Activated CD4-positive, alpha-beta T cell treated with anti-CD3 and anti-CD28 coated beads, Interleukin-2, amount 50 U/mL, for 16 hours (primary cell): ENCODE results near the gene EFCAB11.

Source experiments
- DNase-seq: peaks from one replicate; pipeline ENCODE4 v3.0.0-alpha.2; 2020

EFCAB11 gene

DNA sequence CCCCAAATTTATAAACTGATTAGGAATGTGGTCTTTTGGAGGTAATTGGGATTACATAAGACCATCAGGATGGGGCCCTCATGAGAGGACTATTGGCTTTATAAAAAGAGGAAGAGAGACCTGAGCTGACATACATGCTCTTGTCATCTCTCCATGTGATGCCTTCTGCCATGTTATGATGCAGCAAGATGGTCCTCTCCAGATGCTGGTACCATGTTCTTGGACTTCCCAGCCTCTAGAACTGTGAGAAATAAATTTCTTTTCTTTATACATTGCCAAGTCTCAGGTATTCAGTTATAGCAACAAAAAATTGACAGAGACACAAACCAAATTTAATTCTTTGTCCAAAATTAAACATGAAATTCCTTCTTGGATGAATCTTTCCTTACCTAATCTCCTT is 92.9 kb downstream of the EFCAB11 start:
- no peak for DNase-seq

DNA sequence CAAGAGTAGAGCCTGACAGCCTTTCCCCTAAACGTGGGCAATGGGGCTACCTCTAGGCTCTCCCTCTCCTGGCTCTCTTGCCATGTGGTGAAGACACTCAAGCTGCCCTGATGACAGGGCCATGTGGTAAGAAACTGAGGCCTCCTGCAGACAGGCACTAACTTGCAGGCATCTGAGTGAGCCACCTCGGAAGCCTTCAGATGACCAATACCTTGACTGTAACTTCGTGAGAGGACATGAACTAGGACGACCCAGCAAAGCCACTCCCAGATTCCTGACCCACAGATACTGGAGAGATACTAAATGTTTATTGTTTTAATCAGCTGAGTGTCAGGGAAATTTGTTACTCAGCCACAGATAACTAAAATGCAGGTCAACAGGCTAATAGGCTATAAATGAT is 96.4 kb downstream of the EFCAB11 start:
- no peak for DNase-seq

DNA sequence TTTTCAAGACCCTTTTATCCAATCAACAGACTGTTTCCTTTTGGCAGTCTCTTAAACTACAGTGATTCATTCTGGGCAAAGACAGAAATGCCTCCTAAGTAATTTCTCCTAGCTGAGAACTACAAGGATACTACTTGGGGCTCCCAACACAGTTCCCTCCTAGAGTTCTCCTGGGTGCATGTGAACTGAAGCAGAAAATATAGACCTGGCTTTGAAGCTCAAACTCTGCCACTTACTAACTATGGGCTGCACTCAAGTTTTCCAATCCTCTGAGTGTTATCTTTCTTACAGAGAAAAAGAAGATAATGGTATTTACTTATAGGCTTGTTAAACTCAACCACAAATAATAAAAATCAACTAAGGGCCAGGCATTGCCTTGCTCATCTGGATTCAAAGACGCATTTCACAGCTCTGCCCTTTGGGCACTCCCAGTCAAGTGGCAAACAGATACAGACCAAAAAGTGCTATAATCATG is 97.6 kb downstream of the EFCAB11 start:
- no peak for DNase-seq

DNA sequence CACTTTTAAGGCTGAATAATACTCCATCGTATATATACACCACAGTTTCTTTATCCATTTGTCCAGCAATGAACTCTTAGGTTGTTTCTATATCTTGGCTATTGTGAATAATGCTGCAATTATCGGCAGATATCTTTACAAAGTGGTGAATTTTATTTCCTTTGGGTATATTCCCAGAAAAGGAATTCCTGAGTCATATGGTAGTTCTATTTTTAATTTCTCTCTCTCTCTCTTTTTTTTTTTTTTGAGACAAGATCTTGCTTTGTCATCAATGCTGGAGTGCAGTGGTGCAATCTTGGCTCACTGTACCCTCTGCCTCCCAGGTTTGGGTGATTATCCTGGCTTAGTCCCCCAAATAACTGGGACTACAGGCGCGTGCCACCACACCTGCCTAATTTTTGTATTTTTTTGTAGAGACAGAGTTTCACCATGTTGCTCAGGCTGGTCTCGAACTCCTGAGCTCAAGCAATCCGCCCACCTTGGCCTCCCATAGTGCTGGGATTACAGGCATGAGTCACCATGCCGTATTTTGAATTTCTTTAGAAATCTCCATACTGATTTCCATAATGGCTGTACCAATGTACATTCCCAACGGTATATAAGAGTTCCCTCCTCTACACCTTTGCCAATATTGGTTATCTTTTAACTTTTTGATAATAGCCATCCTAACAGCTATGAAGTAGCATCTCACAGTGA is 98.4 kb downstream of the EFCAB11 start:
- DNase-seq = no peak

DNA sequence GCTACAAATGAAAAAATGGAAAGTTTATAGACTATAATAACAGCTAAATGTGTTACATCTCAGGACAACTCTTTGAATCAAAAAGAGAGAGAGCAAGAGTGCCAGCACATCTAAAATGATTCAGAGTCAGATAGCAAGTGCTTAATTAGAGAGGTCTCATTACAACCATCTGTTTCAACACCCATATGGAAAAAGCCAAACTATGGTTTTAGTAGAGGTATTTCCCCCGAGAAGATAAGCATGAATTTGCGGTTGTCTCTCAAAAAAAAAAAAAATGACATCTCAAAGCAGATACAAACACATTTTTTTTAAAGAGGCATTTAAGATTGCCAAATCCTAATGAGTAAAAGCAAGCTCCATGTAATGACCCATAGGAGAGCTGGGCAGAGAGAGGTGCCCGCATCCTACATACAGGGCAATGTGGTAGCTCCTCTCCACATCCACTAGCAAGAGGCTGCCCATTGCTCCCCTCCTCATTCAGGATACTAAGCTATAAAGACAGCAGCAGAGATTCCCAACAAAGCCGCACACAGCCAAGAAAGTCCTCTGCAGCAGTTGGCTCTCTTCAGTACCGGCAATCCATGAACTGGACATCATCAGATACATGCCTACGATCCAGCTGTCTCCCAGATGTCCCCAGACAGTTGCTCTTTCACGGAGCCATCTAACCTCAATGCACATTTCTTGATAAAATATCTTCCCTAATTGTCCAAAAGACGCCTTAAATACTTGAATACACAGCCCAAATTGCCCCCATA is 100.4 kb downstream of the EFCAB11 start:
- no peak for DNase-seq

DNA sequence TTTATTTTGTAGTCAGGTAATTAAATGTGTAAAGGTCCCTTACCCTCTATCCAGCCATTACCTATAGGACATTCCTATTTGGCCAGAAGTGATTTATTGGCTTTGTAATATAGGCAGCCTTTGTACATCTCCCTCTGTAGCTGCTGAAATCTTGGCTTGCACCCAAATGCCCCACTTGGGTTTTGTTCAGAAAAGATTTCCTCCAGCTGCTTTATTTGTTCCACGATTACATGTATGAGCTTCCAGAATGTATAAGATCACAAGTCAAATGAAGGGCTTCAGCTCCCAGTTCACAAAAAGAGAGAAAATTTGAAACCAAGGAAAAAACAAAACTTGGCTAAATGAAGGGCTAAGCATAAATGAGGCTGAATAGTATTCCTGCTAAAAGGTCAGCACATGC is 103.4 kb downstream of the EFCAB11 start:
- DNase-seq = no peak

DNA sequence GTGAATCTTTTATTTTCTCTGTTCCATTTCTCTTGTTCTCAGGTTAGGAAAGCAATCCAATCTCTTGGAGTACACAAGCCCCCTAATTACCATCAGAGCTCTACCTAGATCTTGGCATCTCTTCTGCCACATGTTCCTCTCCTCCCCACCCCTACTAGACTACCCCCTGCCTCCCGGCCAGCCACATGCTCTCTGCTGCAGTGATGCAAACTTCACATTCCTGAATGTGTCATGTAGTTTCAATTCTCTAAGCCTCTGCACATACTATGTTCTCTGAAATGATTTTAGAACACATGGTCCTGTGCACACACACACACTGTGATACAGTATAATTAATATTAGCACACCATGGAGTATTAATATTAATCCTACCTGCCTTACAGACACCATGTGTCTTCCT is 104.6 kb downstream of the EFCAB11 start:
- DNase-seq = no peak

DNA sequence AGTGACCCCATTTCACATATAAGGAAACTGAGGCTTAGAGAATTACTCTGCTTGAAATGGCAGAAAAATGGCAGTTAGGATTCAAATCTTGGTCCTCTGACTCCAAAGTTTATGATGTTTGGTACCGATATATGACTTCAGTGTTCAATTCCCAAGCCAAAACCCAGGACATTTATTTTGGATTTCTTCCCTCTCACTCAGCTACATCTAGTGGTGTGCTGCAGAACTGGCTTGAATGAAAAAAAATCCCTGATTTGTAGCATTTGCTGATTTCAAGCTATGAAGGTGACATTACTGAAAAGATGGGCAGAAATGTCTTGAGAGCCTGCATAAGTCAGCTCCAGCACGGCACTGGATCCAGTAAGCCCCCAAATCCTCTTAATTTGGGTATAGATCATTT is 106.4 kb downstream of the EFCAB11 start:
- no peak for DNase-seq

DNA sequence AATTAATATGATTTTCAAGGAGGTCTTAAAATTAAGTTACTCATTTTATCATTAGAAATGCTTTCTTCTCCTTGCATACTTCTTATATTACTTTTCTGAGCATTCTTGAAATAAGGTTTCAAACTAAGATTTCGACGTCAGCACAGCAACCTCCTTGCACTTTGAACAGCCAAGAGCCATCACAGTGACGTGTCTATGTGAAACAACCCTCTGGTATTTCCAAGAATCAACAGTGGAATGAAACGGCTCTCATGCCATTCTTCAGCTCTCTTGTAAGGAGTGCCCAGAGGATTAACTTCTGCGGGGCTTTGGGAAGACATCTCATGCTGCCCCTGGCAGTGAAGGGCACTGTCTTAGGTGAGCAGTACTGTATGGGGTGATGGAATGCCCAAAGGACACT is 109.2 kb downstream of the EFCAB11 start:
- no peak for DNase-seq

DNA sequence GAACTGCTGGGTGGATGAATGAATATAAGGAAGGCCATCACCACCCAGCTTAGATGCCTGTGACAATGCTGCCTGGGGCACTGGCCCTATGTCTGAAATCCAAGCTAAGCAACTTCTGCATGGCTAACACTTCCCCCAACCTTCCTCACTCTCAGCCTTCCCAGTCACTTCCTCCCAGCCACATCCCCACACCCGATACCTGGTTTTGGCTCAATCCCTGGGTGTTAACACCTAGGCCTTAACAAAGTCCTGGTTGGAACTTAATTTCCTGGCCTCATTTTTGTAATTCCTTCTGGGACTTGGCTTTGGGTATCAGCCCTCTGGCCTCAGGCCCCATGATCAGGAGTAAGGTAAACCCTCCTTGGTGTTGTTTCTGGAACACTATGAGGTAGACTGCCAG is 110.0 kb downstream of the EFCAB11 start:
- DNase-seq = no peak

DNA sequence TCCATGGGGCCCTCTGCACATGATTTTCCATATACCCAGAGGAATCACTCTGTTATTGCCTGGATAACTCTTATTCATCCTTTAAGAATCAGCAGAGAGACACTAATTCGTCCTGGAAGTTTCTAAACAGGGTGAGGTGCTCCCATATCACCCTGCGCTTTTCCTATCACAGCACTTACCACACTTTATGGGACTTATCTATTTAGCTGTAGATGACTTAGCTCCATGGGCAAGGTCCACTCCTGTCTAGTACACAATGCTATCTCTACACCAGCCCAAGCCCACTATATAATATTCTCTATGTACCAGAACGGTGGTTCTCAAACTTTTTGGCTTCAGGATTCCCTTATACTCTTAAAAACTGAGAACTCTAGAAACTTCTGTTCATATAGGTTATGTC is 111.7 kb downstream of the EFCAB11 start:
- DNase-seq = no peak

DNA sequence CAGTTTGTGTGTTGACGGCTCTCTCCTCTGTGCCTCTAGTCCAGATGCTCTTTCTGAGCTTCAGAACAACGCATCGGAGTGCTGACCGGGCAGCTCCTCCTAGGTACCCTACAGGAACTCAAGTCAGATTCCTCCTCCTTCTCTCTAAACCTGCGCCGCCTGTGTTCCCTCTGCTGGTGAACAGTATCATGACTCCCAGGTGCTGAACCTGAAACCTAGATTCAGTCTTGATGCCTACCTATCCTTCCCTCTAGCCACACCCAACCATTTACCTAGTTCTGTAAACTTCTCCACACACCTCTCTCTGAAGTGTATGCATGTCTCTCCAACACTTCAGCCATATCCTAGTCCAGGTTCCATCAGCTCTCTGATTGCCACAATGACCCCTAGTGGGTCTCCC is 112.7 kb downstream of the EFCAB11 start:
- DNase-seq = no peak

DNA sequence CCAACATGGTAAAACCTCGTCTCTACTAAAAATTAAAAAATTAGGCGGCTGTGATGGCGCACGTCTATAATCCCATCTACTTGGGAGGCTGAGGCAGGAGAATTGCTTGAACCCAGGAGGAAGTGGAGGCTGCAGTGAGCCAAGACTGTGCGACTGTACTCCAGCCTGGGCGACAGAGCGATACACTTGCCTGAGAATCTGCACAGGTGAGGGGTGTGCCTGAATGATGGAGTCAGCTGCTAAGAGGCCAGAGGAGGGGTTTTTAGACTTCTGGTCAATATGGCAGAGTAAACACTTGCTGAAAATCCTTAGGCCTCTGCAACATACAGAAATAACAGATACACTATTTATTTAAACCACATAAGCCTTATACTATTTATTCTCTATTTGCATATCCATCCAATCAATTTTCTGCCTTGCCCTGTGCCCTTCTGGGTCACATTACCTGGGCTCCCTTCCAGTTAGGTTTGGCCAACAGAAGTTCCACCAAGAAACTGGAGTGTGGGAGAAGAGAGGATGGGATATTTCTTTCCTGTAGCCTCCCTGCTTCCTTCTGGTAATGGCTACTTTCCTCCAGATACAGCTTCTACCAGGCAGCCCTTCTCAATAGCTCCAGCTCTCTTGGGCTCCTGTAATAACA is 117.6 kb downstream of the EFCAB11 start:
- DNase-seq = no peak

DNA sequence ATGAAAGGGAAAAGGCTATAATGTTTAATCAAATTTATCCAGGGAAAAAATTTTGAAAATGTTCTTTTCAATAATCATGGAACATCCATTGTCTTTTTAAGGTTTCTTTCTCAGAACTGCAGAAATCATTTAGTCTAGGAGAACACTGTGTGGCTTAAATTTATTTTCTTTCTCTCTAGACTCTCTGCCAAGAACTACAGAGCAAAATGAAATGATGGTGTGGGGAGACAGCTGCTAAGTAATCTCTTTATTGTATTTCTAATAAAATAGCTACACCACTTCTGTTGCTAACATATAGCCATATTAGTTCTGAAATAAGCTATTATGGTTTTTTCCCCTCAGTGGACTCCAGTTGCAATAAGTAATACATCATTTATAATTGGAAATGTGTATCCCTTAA is 120.9 kb downstream of the EFCAB11 start:
- DNase-seq = no peak

DNA sequence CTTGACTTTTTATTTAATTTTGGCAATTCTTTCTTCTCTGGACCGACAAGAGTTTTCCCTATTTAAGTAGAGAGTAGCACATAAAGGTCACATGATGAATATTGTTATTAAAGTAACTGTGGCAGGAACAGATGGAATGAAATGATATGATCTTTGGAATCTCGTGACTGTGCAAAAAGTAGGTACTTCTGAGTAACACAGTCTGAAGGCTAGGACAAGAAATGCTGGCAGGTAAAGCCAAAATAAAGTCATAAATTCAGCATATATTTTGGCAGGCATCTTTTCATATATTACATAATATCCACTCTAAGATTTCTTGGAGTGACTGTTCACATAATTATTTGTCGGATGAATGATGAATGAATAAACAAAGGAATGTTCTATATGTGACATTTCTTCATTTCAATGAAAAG is 121.4 kb downstream of the EFCAB11 start:
- DNase-seq = no peak

DNA sequence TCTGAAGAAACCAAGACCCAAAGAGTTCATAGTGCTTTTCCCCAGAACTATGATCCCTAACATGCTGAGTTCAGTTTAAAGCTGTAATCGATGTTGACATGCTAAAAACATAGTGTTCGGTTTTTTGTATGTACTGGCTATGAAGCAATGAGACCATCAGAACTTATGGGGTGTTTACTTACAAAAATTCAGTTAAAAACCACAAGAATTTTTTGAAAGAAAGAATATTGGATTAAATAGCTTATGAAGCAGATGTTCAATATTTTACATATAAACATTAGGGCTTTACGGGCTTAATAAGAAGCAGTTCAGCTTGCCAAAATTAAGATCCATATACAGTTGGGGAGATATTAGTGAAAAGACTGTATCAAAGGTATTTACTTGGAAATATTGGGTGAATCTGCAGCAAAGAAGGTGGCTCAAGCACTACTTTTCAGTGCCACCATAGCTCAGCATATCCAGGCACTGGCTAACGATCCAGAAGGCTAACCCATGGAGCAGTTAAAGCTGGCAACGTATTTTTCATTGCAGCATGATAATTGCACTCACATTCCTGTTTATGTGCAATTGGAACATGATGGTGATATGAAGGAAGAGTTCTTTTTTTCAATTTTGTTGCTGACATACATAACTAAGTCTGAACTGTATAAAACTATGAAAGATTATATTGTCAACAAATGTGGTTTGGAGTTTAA is 125.9 kb downstream of the EFCAB11 start:
- DNase-seq = no peak

DNA sequence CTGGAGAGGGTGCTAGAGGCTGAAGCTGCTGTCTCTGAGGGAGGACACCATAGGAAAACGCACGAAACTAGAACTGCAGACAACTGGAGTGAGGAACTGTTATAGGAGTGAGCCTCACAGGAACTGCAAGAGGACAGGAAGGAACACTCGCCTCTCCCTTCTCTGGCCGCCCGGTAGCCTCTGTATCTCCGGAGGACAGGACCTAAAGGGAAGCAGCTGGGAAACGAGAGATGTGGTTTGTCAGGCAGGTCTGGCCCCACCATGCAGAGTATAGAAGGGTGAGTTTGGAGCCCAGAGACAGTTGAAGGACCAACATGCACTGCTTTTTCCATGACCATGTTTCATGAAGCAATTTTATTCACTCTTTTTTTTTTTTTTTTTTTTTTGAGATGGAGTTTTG is 127.3 kb downstream of the EFCAB11 start:
- no peak for DNase-seq

DNA sequence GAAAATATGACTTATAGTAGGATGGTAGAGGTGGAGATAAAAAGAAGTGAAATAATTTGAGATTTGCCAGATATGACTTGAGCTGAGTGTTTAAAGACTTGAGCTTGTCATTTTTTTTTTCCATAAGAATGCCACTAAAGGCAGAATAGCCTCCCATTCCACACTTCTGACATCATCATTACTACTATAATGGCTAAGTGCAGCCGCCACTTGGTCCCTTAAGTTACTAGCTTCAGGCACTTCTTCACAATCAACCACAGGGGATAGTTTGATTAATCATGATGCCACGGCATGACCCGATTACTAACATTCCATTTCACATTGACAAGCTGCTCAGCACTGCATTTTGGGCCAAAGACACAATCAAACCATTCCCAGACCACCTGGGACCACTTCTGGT is 127.9 kb downstream of the EFCAB11 start:
- no peak for DNase-seq

DNA sequence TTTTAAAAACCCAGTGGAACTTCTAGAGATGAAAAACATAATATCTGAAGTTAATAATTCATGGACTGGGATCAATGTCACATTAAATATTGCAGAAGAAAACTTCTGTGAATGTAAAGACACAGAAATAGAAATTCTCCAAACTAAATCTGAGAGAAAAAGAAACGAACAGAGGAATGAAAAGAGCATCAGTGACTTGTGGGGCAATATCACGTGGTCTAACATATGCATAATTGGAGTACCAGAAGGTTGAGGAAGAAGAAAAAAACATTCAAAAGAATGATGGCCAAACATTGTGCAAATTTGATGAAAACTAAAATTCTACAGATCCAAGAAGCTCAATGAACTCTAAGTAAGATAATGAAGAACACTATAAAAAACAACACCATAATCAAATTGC is 130.8 kb downstream of the EFCAB11 start:
- no peak for DNase-seq

DNA sequence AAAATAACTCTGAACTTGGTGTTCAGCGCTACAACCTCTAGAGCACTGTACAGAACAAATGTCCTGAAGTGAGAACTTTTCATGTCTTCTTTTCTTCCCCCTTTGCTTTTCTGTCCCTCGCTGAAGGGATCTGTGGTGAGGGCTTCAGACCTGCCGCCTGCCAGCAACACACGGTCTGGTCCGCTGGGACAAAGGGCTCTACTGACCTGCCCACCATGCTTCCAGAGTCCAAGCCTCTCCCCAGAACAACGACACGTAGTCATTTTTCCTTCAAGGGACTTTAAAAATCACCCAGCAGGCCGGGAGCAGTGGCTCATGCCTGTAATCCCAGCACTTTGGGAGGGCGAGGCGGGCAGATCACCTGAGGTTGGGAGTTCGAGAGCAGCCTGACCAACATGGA is 140.4 kb downstream of the EFCAB11 start:
- DNase-seq = no peak

DNA sequence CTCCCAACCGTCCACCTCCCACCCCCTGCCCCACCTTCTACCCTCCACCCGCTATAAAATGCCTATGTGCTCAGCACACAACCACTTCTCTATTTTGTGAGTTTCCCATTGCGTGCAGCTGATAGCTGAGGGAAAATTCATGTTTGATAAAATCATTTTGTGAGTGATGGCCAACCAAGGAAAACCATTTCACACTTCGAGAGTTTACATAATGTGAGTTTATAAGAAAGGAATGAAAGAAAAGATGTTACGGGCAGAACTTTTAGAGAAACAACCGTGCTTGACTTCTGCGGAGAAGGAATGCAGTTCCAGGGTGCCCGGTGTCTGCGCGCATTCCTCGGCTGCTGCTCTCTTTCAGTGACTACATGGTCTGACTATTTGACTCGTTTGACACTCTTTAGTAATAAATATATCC is 140.9 kb downstream of the EFCAB11 start:
- no peak for DNase-seq

DNA sequence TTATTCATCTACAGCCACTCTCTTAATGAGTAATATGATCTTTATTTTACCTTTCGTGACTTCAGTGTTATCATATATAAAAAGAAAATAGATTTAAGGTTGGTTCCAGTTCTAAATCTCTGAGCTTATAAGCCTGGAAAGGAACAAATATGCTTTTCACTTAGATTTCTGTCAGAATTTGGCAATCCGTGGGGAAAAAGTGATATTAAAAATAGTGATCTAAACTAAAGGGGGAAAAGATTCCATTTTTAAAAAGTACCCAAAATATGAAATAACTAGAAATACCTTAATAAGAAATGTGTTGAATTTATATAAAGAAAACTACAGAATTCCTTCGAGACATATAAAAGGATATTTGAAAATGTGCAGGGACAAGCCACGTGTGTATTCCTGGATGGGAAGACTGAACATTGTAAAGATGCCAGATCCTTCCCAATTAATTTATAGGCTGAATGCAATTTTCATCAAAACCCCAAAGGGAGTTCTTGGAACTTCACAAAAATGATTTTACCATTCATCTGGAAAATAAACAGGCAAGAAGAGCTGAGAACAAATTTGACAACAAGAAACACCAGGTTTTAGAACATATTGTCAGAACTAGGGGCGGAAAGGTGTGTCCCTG is 142.5 kb downstream of the EFCAB11 start:
- DNase-seq = no peak

DNA sequence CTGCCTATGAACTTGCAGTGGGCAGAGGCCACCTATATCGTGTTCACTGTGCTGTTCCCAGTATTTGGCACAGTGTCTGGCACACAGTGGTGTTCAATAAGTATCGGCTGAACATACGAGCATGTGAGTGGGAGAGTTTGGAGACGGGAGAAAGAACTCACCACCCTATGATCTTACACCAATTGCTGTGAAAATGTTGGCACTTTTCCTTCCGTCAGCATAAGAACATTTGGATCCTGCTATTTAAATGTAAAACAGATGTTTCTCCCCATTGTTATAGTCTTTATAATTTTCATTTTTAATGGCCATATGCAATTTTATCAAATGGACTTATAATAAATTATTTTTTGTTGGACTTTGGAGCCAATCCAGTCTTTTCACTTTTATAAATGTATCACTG is 144.4 kb downstream of the EFCAB11 start:
- no peak for DNase-seq
